ENCODE data around the gene NUDT14. TPM values are rescaled to one million over a fixed set of nuclear protein-coding genes. Genes with fewer than 3 reads are reported as not detected.

NUDT14 gene
- 18.8 TPM for polyA plus RNA-seq (2013, experiment 1 of 2)
- polyA plus RNA-seq (2013, experiment 2 of 2) = 21.0 TPM

DNA sequence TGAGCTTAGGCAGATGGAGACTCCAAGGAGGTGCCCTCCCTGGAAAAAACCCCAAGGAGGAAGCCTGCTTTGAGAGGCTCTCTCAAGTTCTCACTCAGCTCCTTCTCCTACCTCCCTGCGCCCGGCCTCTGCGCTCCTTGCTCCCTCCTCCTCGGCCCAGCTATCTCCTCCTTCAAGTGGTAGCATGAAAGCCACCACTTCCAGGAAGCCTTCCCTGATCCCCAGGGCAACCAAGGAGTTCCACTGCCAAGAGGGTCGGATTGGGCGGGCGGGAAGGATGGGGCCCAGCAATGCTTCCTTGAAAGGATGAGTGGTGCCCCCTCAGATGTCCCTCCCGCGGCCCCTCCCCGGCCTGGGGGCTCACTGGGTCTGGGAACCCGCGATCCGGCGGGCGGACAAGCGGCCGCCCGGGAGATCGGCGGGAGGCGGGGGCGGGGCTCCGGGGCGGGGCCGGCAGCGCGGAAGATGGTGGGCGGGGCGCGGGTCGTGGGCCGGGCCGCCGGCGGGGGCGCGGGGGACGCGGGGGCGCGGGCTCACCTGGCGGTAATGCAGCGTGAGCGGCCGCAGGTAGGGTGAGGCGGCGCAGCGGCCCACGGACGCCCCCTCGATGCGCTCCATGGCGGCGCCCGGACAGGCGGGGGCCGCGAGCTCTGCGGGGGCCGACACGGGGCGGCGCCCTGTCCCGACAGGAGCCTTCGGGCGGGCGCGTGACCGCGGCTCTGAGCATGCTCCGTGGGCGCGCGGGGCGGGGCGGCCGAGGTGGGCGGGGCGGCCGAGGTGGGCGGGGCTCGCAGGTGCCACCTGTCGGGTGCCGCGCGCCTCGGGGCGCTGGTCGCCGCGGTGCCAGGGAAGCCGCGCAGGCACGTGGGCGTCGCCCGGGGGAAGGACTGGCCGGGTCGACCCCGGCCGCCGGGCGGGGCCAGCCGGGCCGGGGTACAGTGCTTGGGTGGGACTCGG, at the start of gene NUDT14:
NUDT14 (minus strand) TSS at position 721 of the 957 bp plus-strand sequence; CDS start at position 618, 103 bp downstream.
- H3K9me3 ChIP-seq (ENCODE audit: control insufficient read depth, low read length) = no peaks in the 10 kb centered on the region
- H4K8ac ChIP-seq (ENCODE audit: low read length) = peak within 1 kb of the TSS; percentile 67
- no peak within 1 kb of the TSS for H2BK5ac ChIP-seq (ENCODE audit: low read depth, low read length, poor library complexity, severe bottlenecking)
- H3K4me2 ChIP-seq (ENCODE audit: low read length, poor library complexity, severe bottlenecking) = peak within 1 kb of the TSS; percentile 75
- H3K79me1 ChIP-seq (replicated peaks; ENCODE audit: low read length, poor library complexity, severe bottlenecking) = no peaks in the 10 kb centered on the region
- H2BK15ac ChIP-seq (ENCODE audit: low read depth, poor library complexity, severe bottlenecking) = peak within 1 kb of the TSS; percentile 89
- peak within 1 kb of the TSS in 1 of 2 experiments; percentile 75 for H3K23ac ChIP-seq (ENCODE audit: low read length in 2 of 2)
- peak within 1 kb of the TSS; percentile 11 for H2AK5ac ChIP-seq (ENCODE audit: low read length, severe bottlenecking)
- H2AFZ ChIP-seq (ENCODE audit: low read depth, low read length) = peak within 1 kb of the TSS; percentile 57
- DNase-seq = peak; percentile 46
- peaks cover 0 to 8% of the 10 kb centered on the region in 2 experiments for H3K36me3 ChIP-seq (ENCODE audit: control insufficient read depth in 1 of 2, insufficient read depth in 2 of 2, low read depth in 1 of 2, low read length in 2 of 2)
- H3K4me1 ChIP-seq (ENCODE audit: control insufficient read depth, insufficient read depth, low read depth, low read length) = peaks cover 21% of the 10 kb centered on the region
- 2% methylated on average over 47 of the region's 106 CpGs for WGBS
- H4K91ac ChIP-seq (ENCODE audit: low read length) = peak within 1 kb of the TSS; percentile 70
- peaks cover 26 to 37% of the 10 kb centered on the region in 2 experiments for H3K27me3 ChIP-seq (ENCODE audit: control insufficient read depth in 1 of 2, insufficient read depth in 1 of 2, low read length in 2 of 2)
- peak within 1 kb of the TSS in 1 of 2 experiments; percentile 73 for H3K14ac ChIP-seq (ENCODE audit: low read length in 2 of 2)
- H3K27ac ChIP-seq (ENCODE audit: low read length, poor library complexity, severe bottlenecking) = no peak within 1 kb of the TSS
- H2BK12ac ChIP-seq (ENCODE audit: low read length in 2 of 2) = peak within 1 kb of the TSS in 1 of 2 experiments; percentile 55
- H3K4me3 ChIP-seq (ENCODE audit: insufficient read depth in 1 of 2, low read depth in 1 of 2, low read length in 2 of 2) = peak within 1 kb of the TSS; percentile 68 to 76
- H3K9ac ChIP-seq (ENCODE audit: low read length) = peak within 1 kb of the TSS; percentile 70
- H3K4ac ChIP-seq (ENCODE audit: low read depth in 1 of 2, low read length in 2 of 2) = peak within 1 kb of the TSS; percentile 36 to 59
- H2BK120ac ChIP-seq (ENCODE audit: low read depth, low read length) = peak within 1 kb of the TSS; percentile 94
- H3K18ac ChIP-seq (ENCODE audit: low read depth in 1 of 2, low read length in 2 of 2) = peak within 1 kb of the TSS; percentile 72 to 87

GRCh38 chr14:105229099-105229655, 48.1 kb upstream of the NUDT14 start:
- Histone ChIP-seq H3K79me1 (replicated peaks; ENCODE audit: low read length, poor library complexity, severe bottlenecking) (peaks cover 3% of the 10 kb centered on the region), H3K9me3 (ENCODE audit: control insufficient read depth, low read length) (no peaks in the 10 kb centered on the region), H3K14ac (ENCODE audit: low read length in 2 of 2) (no peak overlapping the region), H2BK12ac (ENCODE audit: low read length in 2 of 2) (no peak overlapping the region), H3K23ac (ENCODE audit: low read length in 2 of 2) (no peak overlapping the region), H3K9ac (ENCODE audit: low read length) (no peak overlapping the region), H2BK15ac (ENCODE audit: low read depth, poor library complexity, severe bottlenecking) (no peak overlapping the region), H3K4me2 (ENCODE audit: low read length, poor library complexity, severe bottlenecking) (no peak overlapping the region), H3K27me3 (ENCODE audit: control insufficient read depth in 1 of 2, insufficient read depth in 1 of 2, low read length in 2 of 2) (no peaks in the 10 kb centered on the region), H3K4me3 (ENCODE audit: insufficient read depth in 1 of 2, low read depth in 1 of 2, low read length in 2 of 2) (no peak overlapping the region), H4K8ac (ENCODE audit: low read length) (no peak overlapping the region), H4K91ac (ENCODE audit: low read length) (no peak overlapping the region), H3K18ac (ENCODE audit: low read depth in 1 of 2, low read length in 2 of 2) (no peak overlapping the region), H3K4me1 (ENCODE audit: control insufficient read depth, insufficient read depth, low read depth, low read length) (no peaks in the 10 kb centered on the region), H2AFZ (ENCODE audit: low read depth, low read length) (no peak overlapping the region), H2BK5ac (ENCODE audit: low read depth, low read length, poor library complexity, severe bottlenecking) (no peak overlapping the region), H3K36me3 (ENCODE audit: control insufficient read depth in 1 of 2, insufficient read depth in 2 of 2, low read depth in 1 of 2, low read length in 2 of 2) (peaks cover 19 to 23% of the 10 kb centered on the region in 2 experiments), H2AK5ac (ENCODE audit: low read length, severe bottlenecking) (no peak overlapping the region), H2BK120ac (ENCODE audit: low read depth, low read length) (no peak overlapping the region), H3K27ac (ENCODE audit: low read length, poor library complexity, severe bottlenecking) (no peak overlapping the region), H3K4ac (ENCODE audit: low read depth in 1 of 2, low read length in 2 of 2) (no peak overlapping the region)
- DNase-seq = no peak
- 98% methylated on average over 13 of the region's 18 CpGs for WGBS

DNA sequence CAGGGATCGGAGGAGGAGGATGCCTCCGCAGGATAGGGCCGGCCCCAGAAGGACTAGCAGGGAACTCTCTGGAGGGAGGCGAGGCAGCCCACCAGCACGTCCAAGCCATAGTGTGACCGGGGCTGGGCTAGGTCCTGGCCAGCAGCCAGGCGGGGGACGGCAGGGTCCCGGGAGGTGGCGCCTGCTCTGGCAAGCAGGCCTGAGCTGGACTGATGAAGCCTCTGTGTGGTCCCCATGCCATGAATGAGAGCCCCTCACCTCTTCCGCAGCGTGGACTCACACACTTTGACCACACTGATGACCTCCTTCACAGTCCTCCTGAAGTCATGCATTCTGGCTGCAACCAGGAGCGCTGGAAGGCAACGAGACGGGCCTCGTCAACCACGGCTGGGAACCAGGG, 47.5 kb upstream of the NUDT14 start:
- no peak for DNase-seq
- H3K23ac ChIP-seq (ENCODE audit: low read length in 2 of 2) = no peak overlapping the region
- H3K14ac ChIP-seq (ENCODE audit: low read length in 2 of 2) = no peak overlapping the region
- 92% methylated on average over 17 of the region's 17 CpGs for WGBS
- no peak overlapping the region for H2BK15ac ChIP-seq (ENCODE audit: low read depth, poor library complexity, severe bottlenecking)
- H2AK5ac ChIP-seq (ENCODE audit: low read length, severe bottlenecking) = no peak overlapping the region
- no peaks in the 10 kb centered on the region for H3K27me3 ChIP-seq (ENCODE audit: control insufficient read depth in 1 of 2, insufficient read depth in 1 of 2, low read length in 2 of 2)
- H3K27ac ChIP-seq (ENCODE audit: low read length, poor library complexity, severe bottlenecking) = no peak overlapping the region
- no peak overlapping the region for H2BK120ac ChIP-seq (ENCODE audit: low read depth, low read length)
- no peak overlapping the region for H3K4me3 ChIP-seq (ENCODE audit: insufficient read depth in 1 of 2, low read depth in 1 of 2, low read length in 2 of 2)
- no peaks in the 10 kb centered on the region for H3K9me3 ChIP-seq (ENCODE audit: control insufficient read depth, low read length)
- peaks cover 3% of the 10 kb centered on the region for H3K79me1 ChIP-seq (replicated peaks; ENCODE audit: low read length, poor library complexity, severe bottlenecking)
- H2AFZ ChIP-seq (ENCODE audit: low read depth, low read length) = no peak overlapping the region
- peaks cover under 1% of the 10 kb centered on the region for H3K4me1 ChIP-seq (ENCODE audit: control insufficient read depth, insufficient read depth, low read depth, low read length)
- H3K18ac ChIP-seq (ENCODE audit: low read depth in 1 of 2, low read length in 2 of 2) = no peak overlapping the region
- no peak overlapping the region for H3K9ac ChIP-seq (ENCODE audit: low read length)
- H3K4ac ChIP-seq (ENCODE audit: low read depth in 1 of 2, low read length in 2 of 2) = no peak overlapping the region
- H4K91ac ChIP-seq (ENCODE audit: low read length) = no peak overlapping the region
- H2BK12ac ChIP-seq (ENCODE audit: low read length in 2 of 2) = no peak overlapping the region
- no peak overlapping the region for H2BK5ac ChIP-seq (ENCODE audit: low read depth, low read length, poor library complexity, severe bottlenecking)
- H4K8ac ChIP-seq (ENCODE audit: low read length) = no peak overlapping the region
- peaks cover 19 to 29% of the 10 kb centered on the region in 2 experiments for H3K36me3 ChIP-seq (ENCODE audit: control insufficient read depth in 1 of 2, insufficient read depth in 2 of 2, low read depth in 1 of 2, low read length in 2 of 2)
- no peak overlapping the region for H3K4me2 ChIP-seq (ENCODE audit: low read length, poor library complexity, severe bottlenecking)

DNA sequence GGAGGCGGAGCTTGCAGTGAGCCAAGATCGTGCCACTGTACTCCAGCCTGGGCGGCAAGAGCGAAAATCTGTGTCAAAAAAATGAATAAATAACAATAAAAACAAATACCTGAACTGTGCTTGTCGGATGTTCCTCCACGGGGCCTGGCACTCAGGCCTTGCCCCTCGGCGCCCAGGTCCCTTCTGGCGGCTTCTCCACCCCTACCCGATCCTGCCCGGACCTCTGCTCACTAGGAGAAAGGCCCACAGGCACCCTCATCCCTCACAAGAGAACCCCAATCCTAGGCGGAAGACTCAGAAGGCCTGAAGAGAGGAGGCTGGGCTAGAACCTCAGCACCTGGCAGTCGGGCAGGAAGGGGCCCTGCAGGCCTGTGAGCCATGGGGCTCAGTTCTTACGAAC, 46.2 kb upstream of the NUDT14 start:
- Histone ChIP-seq H3K4me2 (ENCODE audit: low read length, poor library complexity, severe bottlenecking) (no peak overlapping the region), H2BK120ac (ENCODE audit: low read depth, low read length) (no peak overlapping the region), H2AK5ac (ENCODE audit: low read length, severe bottlenecking) (no peak overlapping the region), H3K9me3 (ENCODE audit: control insufficient read depth, low read length) (no peaks in the 10 kb centered on the region), H3K27me3 (ENCODE audit: control insufficient read depth in 1 of 2, insufficient read depth in 1 of 2, low read length in 2 of 2) (no peaks in the 10 kb centered on the region), H3K4ac (ENCODE audit: low read depth in 1 of 2, low read length in 2 of 2) (no peak overlapping the region), H3K79me1 (replicated peaks; ENCODE audit: low read length, poor library complexity, severe bottlenecking) (peaks cover 3% of the 10 kb centered on the region), H4K91ac (ENCODE audit: low read length) (no peak overlapping the region), H2BK5ac (ENCODE audit: low read depth, low read length, poor library complexity, severe bottlenecking) (no peak overlapping the region), H3K18ac (ENCODE audit: low read depth in 1 of 2, low read length in 2 of 2) (no peak overlapping the region), H3K9ac (ENCODE audit: low read length) (no peak overlapping the region), H3K14ac (ENCODE audit: low read length in 2 of 2) (no peak overlapping the region), H2BK15ac (ENCODE audit: low read depth, poor library complexity, severe bottlenecking) (no peak overlapping the region), H2AFZ (ENCODE audit: low read depth, low read length) (no peak overlapping the region), H3K27ac (ENCODE audit: low read length, poor library complexity, severe bottlenecking) (no peak overlapping the region), H4K8ac (ENCODE audit: low read length) (no peak overlapping the region), H3K36me3 (ENCODE audit: control insufficient read depth in 1 of 2, insufficient read depth in 2 of 2, low read depth in 1 of 2, low read length in 2 of 2) (peaks cover 19 to 36% of the 10 kb centered on the region in 2 experiments), H3K23ac (ENCODE audit: low read length in 2 of 2) (no peak overlapping the region), H2BK12ac (ENCODE audit: low read length in 2 of 2) (no peak overlapping the region), H3K4me1 (ENCODE audit: control insufficient read depth, insufficient read depth, low read depth, low read length) (peaks cover 4% of the 10 kb centered on the region), H3K4me3 (ENCODE audit: insufficient read depth in 1 of 2, low read depth in 1 of 2, low read length in 2 of 2) (no peak overlapping the region)
- DNase-seq = no peak
- 99% methylated on average over 9 of the region's 14 CpGs for WGBS
